ENCODE measurements around the gene LMF1. TPM values are rescaled to one million over a fixed set of nuclear protein-coding genes. Genes with fewer than 3 reads are reported as not detected.

The LMF1 gene
- total and polyA plus RNA-seq, 2 of the 4 experiments (the other 2 are of a cell fraction) = 7.7 to 13.1 TPM

DNA sequence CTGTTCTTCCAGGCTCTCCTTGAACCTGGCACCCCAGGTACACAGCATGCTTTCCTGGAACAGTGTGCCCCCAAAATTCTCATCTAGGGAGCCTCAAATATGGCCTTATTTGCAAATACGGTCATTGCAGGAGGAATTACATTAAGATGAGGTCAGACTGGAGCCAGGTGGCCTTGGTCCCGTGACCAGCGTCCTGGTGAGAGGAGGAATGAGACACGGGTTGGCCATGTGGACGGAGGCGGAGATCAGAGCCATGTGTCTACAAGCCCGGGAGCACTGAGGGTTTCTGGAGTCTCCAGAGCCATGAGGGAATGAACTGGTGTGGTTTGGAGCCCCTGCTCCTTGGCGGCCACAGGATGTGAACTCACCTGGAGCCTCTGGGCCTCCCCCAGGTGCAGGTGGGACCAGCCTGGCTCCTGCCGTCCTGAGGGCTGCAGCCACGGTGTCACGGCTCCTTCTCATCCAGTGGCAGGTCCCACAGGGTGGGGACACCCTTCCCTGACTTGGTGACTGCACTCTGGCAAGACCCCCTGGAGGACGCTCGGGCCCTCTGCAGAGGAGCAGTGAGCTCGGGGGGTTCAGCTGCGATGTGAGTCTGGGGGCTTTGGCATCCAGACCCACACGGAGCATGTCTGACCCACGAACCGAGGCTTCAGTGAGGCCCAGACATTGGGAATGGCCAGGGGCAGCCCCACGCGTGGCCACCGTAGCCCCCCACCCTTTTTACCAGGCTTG is 148.4 kb downstream of the LMF1 start:
- Histone ChIP-seq H3K4ac (ENCODE audit: low read depth, low read length) (no peak overlapping the region), H2AK5ac (ENCODE audit: low read depth, low read length) (no peak overlapping the region), H3K36me3 (ENCODE audit: control insufficient read depth, insufficient read depth, low read length) (no peaks in the 10 kb centered on the region), H2AFZ (replicated peaks; ENCODE audit: low read length, poor library complexity) (no peak overlapping the region), H3K79me1 (ENCODE audit: low read depth in 1 of 2, low read length in 2 of 2) (no peaks in the 10 kb centered on the region), H3K9me3 (ENCODE audit: control insufficient read depth, insufficient read depth, low read length) (no peaks in the 10 kb centered on the region; the same call in 1 of the 2 replicates), H4K8ac (ENCODE audit: low read depth in 2 of 2, low read length in 2 of 2) (no peak overlapping the region), H3K4me3 (ENCODE audit: insufficient read depth, low read depth, low read length) (no peak overlapping the region), H2BK120ac (ENCODE audit: low read depth, low read length) (no peak overlapping the region), H3K23ac (ENCODE audit: low read depth, low read length) (no peak overlapping the region), H3K9me1 (ENCODE audit: insufficient read depth, low read length) (no peaks in the 10 kb centered on the region; the same call in 1 of the 2 replicates), H3K27ac (ENCODE audit: insufficient read depth, low read length) (no peak overlapping the region), H3K4me1 (ENCODE audit: control insufficient read depth, insufficient read depth, low read length) (peaks cover 4% of the 10 kb centered on the region; the same call in 1 of the 2 replicates), H3K4me2 (ENCODE audit: low read depth, low read length) (no peak overlapping the region), H4K91ac (ENCODE audit: insufficient read depth, low read depth, low read length) (no peak overlapping the region), H3K18ac (ENCODE audit: low read depth, low read length) (no peak overlapping the region), H3K9ac (ENCODE audit: low read depth, low read length) (no peak overlapping the region), H2BK20ac (ENCODE audit: low read depth, low read length) (no peak overlapping the region), H4K5ac (ENCODE audit: low read depth, low read length) (no peak overlapping the region), H2BK5ac (ENCODE audit: low read depth, low read length, poor library complexity, severe bottlenecking) (no peak overlapping the region), H3K14ac (replicated peaks; ENCODE audit: low read depth, low read length) (no peak overlapping the region), H3K56ac (ENCODE audit: extremely low read depth, insufficient read depth, low read length) (no peak overlapping the region), H4K20me1 (ENCODE audit: insufficient read depth, low read length) (no peaks in the 10 kb centered on the region), H2AK9ac (replicated peaks; ENCODE audit: low read depth, low read length, poor library complexity) (no peak overlapping the region), H3K27me3 (ENCODE audit: control insufficient read depth, insufficient read depth, low read length) (peaks cover 41% of the 10 kb centered on the region), H2BK15ac (ENCODE audit: low read depth, low read length) (no peak overlapping the region)
- 78% methylated on average over 6 of the region's 21 CpGs; no CpG with 5 or more reads in 1 of the 2 experiments for WGBS, 2 experiments (ENCODE audit: extremely low coverage in 2 of 2, insufficient read length in 1 of 2)
- DNase-seq (no peak), ATAC-seq (ENCODE audit: low read depth) (no peak)
- in situ Hi-C loops (cut with MboI; ENCODE audit: low sequenced_read_pairs) (loop anchor here (25.0 kb wide), 1 partner anchor 390 kb away; no protein-coding TSS in a partner anchor), intact Hi-C loops (cut with micrococcal nuclease) (no loop called here), dilution Hi-C loops (cut with HindIII; ENCODE audit: low sequenced_read_pairs, unreplicated experiment) (no loop called here)
- no TSS peak for BruUV-seq (replicated peaks)
- POLR2A ChIA-PET (ENCODE audit: unreplicated experiment) = no interaction called here
- TF ChIP-seq POLR2A (IDR thresholded peaks at IDR 0.05; ENCODE audit: low read depth, low read length) (no peak), CHD1 (IDR thresholded peaks at IDR 0.05; ENCODE audit: low read depth, low read length) (no peak), SMC3 (IDR thresholded peaks at IDR 0.05; ENCODE audit: low read depth, low read length) (no peak), RFX5 (IDR thresholded peaks at IDR 0.05; ENCODE audit: low read depth, low read length) (no peak), NFE2L2 (IDR thresholded peaks at IDR 0.05; ENCODE audit: low read depth, low read length) (no peak), CEBPB (IDR thresholded peaks at IDR 0.05; ENCODE audit: low read depth, low read length) (no peak)
- TF ChIP-seq, protein P1, sequence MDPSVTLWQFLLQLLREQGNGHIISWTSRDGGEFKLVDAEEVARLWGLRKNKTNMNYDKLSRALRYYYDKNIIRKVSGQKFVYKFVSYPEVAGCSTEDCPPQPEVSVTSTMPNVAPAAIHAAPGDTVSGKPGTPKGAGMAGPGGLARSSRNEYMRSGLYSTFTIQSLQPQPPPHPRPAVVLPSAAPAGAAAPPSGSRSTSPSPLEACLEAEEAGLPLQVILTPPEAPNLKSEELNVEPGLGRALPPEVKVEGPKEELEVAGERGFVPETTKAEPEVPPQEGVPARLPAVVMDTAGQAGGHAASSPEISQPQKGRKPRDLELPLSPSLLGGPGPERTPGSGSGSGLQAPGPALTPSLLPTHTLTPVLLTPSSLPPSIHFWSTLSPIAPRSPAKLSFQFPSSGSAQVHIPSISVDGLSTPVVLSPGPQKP (IDR thresholded peaks at IDR 0.05; ENCODE audit: borderline replicate concordance, low read depth, low read length) = no peak
- CTCF ChIA-PET = no interaction called here
